Prostate gland (tissue), 2 donors: ENCODE results near the gene PHIP.
"Not testable (repeated sequence)": the region's sequence is repeated elsewhere in the genome, so short reads cannot be mapped to it uniquely, and the experiment has no call there.

Experiments
- CTCF ChIP-seq, 4 experiments: fragments of 200-600 bp in 2 of 4; fragments of 450-650 bp in 2 of 4; sonication (generic) in 2 of 4; IDR thresholded peaks; 1 replicate in 3 of 4; 2 replicates in 1 of 4; pipeline ENCODE4 v1.5.1; 2016 to 2019; ENCODE audit warnings: antibody characterized with exemption in 4 of 4, mild to moderate bottlenecking in 2 of 4, moderate library complexity in 2 of 4
- POLR2A ChIP-seq: fragments of 450-650 bp; IDR thresholded peaks from one replicate; pipeline ENCODE4 v1.6.1; 2016; ENCODE audit warnings: antibody characterized with exemption, mild to moderate bottlenecking
- POLR2AphosphoS5 ChIP-seq: sonication (generic); formaldehyde crosslinking; IDR thresholded peaks from one replicate; pipeline ENCODE4 v1.6.1; 2017; ENCODE audit warnings: antibody characterized with exemption

- TF ChIP-seq POLR2AphosphoS5; CTCF (IDR thresholded peaks at IDR 0.05); POLR2A: not testable (repeated sequence)
These were observed 13.7 kb upstream of the PHIP start for GRCh38 chr6:79091801-79092200.
